NCI-H146 treated with DMSO at 0.1 percent for 48 hours (cell line): ENCODE results near the gene RND2.
A peak's percentile ranks its signal among the peaks of the same experiment; 100 is the strongest.

Experiments used
- DNase-seq: peaks from one replicate; lab custom pipeline; 2025; ENCODE audit not compliant: unreplicated experiment; lab: John Stamatoyannopoulos, UW

RND2 gene

DNA sequence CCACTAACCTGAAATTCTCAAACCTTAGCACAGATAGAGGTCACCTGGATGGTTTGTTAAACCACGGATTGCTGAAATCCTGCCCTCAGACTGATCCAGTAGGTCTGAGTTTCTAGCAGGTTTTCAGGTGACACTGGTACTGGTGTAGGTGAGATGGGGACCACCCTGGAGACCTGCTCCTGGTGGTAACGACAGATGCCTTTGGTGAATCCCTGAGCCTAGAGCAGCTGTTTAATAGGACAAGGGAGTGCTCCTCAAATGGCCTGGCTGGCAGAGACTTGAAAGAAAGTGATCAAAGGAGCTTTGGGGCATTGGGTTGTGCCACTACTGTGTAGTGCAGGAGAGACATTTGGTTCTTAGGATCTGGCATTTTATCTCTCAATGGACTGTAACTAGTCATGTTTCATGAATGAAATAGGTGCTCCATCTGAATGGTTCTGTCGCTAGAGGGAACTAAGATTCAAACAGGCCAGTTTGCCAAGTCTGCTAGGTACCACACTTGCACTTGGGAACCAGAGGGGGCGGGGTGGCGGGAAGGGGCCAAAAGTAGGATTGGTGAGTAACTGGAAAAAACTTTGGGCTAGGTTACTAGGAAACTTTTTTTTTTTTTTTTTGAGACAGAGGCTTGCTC is 21.4 kb upstream of the RND2 start:
- DNase-seq = no peak

DNA sequence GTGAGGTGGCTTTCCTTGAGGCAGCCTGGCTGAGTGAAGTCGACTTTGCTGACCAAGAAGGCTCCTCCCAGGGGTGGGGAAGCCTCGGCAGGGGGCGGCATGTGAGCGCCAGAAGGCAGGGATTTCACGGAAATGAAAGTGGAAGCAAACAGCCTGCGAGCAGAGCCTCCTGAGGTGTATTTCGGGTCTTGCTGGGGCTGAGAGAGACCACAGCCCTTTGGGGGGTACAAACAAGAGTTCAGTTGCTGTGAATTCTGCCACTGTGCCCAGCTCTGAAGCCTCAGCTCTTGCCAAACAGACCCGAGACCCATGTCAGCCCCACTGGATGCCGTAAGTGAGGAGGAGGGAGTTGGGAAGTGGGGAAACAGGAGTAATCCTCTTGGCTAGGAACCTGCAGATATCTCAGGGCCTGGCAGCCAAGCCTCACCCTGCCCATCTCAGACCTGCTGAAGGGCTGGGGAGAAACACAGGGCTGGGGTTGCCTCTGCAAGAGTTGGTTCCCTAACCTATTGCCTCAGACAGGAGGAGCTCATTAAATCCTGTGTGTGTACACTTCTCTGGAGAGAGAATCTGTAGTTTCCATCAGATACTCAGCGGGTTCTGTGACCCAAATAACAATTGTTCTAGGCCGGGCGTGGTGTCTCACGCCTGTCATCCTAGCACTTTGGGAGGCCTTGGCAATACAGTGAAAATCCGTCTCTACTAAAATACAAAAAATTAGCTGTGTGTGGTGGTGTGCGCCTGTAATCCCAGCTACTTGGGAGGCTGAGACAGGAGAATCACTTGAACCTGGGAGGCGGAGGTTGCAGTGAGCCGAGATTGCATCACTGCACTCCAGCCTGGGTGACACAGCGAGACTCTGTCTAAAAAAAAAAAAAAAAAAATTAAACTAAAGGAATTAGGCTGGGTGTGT is 18.1 kb upstream of the RND2 start, which contains the start of gene IFI35:
Gene IFI35, plus strand, starts transcription at position 146 of the 913 bp plus-strand sequence. Its CDS starts 164 bp downstream, at position 310.
- peak; percentile 33 for DNase-seq

DNA sequence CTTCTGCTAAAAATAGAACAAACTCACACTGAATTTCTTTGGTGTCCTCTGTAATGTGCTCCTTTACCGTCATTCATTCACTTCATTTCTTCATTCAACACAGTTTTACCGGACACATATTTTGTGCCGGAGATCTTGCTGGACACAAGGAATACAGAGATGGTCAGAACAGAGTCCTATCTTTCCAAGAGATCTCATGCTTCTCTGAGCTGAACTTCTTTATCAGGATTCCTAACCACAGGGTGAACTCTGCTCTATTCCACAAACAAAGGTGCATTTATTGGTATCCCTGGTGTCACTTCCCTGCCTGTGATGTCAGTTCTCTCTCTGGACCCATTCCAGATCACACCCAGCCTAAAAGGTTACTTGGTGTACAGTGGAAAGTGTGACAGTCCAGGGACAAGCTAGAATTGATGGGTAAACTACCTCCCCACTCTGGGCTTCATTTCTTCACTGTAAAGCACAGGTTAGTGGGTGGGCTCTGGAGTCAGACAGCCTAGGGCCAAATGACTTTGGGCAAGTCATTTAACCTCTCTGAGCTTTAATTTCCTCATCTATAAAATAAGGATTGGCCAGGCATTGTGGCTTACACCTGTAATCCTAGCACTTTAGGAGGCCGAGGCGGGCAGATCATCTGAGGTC is 14.2 kb upstream of the RND2 start:
- DNase-seq = no peak

DNA sequence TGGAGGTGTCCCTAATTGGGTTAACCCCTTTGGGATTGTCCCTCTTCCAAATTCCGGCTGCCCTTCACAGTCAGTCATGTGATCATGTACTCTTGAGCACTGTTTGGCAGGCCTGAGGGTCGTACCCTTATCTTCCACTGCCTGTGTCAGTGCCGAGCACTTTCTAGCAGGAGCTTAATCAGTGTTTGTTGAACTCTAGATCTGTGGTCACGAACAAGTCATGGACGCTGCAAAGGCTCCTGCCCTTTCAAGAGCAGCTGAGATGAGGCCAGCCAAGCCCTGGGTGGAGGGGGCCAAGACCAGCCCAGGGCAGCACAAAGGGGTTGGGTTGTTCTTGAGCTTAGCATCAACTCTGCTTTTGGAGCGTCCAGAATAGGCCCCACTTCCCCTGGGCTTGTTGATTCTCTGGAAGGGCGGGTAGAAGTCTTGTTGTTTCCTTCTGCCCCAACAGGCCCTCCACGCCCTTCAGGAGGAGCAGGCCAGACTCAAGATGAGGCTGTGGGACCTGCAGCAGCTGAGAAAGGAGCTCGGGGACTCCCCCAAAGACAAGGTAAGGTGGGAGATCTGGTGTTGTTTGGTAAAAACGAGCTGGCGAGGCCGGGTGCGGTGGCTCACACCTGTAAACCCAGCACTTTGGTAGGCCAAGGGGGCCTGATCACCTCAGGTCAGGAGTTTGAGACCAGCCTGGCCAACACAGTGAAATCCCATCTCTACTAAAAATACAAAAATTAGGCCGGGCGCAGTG is 13.1 kb upstream of the RND2 start:
- no peak for DNase-seq

DNA sequence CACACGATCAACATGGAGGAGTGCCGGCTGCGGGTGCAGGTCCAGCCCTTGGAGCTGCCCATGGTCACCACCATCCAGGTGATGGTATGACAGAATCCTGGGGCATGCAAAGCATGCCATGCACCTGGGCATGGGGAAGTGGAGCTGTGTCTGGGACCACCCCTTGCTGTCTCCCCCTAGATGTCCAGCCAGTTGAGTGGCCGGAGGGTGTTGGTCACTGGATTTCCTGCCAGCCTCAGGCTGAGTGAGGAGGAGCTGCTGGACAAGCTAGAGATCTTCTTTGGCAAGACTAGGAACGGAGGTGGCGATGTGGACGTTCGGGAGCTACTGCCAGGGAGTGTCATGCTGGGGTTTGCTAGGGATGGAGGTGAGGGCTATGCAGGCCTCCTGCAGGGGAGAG is 11.7 kb upstream of the RND2 start:
- no peak for DNase-seq

DNA sequence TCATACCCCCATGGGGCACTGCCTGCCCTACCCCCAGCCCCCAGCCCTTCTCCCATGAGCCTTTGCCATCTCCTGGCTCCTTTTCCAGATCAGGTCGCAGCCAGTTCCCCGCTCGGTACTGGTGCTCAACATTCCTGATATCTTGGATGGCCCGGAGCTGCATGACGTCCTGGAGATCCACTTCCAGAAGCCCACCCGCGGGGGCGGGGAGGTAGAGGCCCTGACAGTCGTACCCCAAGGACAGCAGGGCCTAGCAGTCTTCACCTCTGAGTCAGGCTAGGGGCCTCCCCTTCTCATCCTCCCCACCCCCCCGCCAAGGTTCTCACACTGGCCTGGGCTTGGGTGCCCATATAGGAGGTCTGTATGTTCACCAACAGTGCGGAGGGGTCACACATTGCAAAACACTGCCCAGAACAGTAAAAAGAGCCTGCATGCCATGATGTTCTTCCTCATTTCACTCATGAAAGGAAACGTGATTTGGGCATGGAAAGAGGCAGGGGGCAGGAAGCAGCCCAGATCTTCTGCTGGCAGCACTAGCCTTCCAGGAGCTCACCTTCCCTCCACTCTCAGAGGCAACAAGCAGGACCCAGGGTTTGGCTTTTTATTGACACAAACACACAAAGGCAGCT is 10.9 kb upstream of the RND2 start:
- DNase-seq = no peak

DNA sequence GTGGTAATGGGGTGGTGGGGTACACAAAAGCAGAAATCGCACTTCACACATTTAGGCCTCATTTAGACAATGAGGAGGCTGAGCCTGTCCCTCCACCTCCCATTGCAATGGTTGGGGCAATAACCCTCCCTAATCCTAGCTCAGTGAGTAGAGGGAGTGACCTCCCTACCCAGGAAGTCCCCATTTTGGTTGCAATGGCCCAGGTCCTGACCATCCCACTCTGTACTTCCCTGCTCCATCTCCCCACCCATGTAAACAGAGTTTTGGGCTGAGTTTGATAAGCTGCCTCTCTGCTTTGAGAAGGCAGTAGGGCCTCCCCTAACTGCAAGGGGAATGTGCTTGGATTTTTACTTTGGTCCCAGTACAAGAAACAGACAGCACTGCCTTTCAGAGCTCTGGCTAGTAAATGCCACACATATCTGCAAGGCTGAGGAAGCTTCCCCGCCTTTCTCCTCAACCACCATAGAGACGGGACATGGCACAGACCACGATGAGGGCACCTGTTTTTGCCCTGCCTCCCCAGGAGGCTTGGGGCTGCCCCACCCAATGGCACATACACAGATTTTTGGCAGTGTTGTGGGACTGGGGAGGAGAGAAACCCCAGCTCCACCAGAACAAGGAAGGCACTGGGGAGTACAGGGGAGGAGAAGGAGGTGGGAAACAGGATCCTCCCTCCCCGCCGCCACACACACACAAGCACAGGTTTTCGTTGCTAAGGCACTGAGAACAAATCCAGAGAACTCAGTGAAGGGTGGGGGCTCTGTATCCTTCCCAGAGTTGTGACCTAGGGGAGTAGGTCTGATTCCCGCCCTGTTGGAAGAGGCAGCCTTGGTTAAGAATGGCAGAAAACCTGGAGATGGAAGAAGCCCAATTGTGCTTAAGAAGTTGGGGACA is 10.1 kb upstream of the RND2 start:
- DNase-seq = no peak

DNA sequence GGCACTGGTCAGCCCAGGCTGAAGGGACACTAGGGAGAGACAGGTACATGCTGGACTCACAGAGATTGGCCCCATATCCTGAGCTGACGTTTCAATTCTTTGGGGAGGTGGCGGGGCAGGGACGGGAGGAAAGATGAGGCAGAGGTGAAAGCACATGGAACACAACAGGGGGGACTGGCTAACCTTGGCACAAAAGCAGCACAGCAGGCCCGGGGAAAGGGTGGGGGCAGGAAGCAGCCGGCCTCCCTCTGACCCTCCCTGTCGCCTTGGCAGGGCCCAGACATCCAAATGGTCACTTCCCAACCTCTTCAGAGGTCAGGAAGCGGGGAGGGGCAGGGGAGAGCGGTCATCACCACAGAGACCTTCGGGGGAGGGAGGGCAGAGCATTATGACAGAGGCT is 9.5 kb upstream of the RND2 start:
- DNase-seq = no peak

DNA sequence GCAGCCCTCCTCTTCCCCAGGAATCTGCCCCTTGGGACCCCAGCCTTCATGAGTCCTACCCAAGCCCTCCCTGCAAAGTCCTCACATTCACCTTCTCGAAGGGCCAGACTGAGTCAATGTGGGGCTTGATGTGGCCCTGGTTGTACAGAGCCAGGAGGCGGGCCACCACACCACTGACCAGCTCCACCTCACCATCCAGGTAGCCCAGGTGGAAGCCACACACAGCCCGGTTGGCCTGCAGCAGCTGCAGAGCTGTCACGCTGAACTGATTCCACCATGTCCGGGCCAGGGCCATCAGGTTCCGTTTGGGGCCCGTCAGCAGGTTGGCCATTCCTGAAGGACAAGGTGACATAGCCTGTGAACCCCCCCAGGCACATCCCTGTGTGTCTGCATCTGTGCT is 8.8 kb upstream of the RND2 start:
- no peak for DNase-seq

DNA sequence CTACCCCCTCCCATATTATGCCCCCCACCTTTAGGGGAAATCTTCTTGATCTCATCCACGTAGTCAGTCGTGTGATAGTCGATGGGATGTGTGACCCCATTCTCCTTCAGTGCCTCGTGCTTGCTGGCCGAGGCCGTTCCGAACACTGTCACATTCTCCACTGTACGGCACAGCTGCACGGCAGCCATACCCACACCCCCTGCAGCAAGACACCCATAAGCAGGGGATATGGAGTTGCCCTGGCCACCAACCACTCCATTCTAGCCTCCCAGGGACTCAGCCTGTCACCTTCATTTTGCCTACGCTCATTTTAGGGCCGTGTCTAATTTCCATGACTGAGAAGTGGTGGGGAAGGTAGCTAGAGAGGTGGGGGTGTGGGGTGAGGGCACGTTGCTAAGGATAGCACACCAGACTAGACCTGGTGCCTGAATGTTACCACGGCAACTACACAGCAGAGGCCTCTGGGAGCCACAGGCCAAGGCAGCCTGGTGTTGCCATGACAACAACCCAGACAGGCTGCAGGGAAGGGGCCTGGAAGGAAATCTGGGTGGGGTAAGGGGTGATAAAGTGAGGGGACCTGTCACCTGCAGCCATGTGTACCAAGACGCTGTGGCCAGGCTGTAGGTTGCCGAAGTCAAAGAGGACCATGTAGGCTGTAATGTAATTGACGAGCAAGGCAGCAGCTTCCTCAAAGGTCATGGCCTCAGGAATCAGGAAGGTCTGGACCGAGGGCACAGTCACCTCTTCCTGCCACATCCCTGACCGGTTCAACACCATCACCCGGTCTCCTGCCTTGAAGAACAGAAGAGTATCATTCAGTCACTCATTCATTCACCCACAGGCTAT is 6.8 kb upstream of the RND2 start:
- no peak for DNase-seq

DNA sequence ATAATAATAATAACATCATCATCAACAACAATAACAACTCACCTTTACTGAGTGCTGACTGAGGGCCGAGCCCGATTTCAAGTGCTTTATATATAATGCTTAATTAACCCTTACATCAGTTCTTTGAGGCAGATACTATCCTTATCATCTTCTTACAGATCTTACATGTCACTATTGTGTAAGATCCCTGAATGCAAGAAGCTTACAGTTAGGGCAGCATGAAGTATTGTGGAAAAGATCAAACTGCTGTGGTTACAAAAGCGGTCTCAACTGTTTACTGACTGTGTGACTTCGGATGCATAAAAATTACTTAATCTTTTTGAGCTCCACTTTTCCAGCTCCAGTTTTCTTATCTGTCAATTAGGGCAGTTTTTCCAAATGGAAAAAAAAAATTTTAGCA is 6.1 kb upstream of the RND2 start:
- no peak for DNase-seq

DNA sequence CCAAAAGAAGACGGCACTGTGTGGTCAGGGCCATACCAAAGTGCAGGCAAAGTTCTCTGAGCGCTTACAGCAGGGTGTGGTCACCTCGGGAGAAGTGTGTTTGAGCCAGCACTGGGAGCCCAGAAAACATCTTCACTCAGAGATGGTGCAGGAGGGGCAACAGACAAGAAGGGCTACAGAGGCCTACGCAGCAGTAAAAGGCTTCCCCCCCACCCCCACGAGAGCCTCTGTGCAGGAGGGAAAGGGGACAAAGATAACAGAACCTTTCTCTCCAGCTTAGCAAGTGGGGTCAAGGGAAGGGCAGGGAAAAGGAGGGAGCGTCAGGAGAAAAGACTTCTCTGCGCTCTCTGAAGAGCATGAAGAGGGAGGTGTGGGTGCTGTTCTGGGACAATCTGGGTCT is 5.6 kb upstream of the RND2 start:
- no peak for DNase-seq

DNA sequence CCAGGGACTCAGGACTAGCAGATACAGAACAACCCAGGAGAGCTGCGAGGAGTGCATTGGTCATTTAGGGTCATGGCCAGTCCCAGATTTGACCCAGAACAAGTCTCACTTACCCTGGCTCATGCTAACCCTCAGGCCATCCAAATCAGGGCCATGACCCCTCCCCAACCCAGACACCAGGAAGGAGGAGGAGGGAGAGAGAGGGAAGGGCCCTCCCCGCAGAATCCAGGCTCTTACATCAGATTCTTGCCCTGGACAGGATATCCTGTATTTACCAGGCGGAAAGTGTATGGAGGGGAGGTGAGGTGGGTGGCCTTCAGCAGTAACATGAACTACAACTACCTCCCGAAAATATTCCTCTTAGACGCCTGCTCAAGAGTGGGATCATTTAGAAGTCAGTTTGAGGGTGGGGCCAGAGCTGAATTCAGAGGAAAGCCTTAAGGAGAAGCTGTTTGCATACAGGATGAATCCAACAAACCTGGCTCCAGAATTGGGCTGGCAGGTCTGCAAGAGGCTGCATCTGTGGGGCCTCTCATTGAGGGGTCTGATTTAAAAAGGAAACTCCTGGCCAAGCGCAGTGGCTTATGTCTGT is 4.9 kb upstream of the RND2 start:
- DNase-seq = no peak

DNA sequence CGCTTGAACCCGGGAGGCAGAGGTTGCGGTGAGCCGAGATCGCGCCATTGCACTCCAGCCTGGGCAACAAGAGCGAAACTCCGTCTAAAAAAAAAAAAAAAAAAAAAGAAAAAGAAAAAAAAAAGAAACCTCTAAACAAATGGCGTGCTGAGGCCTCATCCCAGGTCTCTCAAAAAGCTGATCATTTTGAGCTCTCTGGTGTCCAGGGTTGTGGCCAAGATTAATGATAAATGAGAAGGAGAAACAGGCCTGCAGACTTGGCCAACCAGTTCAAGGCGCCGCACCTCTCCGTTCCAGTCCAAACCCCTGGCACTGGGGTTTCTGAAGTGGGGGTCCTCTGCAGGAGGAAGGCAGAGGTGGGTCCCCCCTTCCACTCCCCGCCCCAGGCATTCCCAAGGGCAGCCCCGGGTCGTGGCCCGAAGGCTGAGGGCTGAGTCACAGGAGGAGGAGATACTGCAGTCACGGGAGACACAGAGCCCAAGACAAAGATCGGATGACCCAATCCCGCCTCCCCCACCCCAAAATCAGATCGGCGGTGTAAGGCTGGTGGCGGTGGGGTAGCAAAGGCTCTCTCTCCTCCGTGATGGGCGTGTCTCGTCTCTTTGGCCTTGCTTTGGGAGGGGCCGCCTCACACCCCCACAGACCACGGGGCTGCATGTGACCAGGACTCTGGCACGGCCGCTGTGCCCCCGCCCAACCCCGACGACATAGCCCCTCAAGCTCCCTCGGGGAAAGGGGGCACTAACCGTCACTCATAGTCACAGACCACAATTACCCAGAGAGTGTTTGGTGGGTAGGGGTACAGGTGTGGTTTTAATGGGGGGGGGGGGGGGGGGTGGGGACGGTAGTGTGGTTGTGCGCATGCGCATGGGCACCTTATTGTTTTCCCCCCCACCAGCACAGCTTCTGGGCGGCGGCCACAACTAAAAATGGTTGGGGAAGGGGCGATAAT is 4.0 kb upstream of the RND2 start:
- no peak for DNase-seq

DNA sequence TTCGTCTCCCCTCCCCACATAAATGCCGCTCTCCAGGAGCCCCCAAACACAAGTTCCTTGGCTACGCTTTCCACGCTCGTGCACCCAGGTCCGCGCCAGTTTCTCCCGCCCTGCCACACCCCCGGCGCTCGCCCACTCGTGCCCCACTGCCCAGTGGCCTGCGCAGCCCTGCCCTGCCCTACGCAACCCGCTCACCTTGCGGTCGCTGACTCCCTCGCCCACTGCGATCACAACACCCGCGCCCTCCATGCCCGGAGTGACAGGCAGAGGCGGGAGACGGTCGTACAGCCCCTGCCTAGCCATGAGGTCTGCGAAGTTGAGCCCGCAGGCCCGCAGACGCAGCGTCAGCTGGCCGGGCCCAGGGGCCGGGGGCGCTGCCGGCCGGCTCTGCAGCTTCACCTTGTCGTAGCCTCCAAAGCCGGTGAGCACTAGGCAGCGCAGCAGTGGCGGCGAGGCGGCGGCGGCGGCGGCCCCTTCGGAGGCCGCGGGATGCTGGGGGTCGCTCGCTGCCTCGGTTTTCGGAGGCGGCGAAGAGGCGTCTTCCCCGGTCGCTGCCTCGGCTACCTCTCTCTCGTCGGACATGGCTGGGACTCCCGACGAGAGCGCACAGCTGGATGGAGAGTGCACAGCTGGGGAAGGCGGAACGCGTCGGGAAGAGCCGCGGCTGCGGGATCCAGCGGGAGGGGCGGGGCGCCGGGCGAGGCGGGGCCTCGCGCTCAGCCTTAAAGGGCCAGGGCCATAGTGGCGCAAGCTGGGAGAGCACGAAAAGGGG is 3.1 kb upstream of the RND2 start, which contains the start of gene VAT1:
Gene VAT1, minus strand, starts transcription at position 645 of the 772 bp plus-strand sequence. Its CDS starts 63 bp downstream, at position 582.
- peak; percentile 48 for DNase-seq

DNA sequence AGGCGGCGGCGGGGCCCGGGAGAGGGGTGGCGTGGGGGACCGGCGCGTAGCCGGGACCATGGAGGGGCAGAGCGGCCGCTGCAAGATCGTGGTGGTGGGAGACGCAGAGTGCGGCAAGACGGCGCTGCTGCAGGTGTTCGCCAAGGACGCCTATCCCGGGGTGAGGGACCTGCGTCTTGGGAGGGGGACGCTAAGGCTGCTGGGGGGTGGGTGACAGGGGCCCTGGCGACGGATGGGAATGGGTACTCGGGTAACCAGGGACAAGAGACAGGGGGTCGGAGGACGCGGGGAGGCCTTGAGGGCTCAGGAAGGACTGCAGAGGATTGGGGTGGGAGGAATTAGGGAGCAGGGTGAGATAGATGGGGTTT is 243 bp downstream of the RND2 start:
- no peak for DNase-seq
